H9 (cell line): ENCODE measurements around the gene COL19A1. TPM values are rescaled to one million over a fixed set of nuclear protein-coding genes. Genes with fewer than 3 reads are reported as not detected.

ENCODE experiments used
- DNase-seq: peaks from one replicate; pipeline ENCODE4 v3.0.0-alpha.2; 2017
- H2AFZ ChIP-seq: one replicate; pipeline ENCODE4 v1.6.1; 2013; ENCODE audit warnings: mild to moderate bottlenecking, low read length, control low read depth, moderate library complexity
- H2AK5ac ChIP-seq: 2 replicates; pipeline ENCODE4 v1.6.1; 2013; ENCODE audit warnings: low read length, control low read depth, mixed read lengths; ENCODE audit not compliant: insufficient read length
- H2BK120ac ChIP-seq: one replicate; pipeline ENCODE4 v1.6.1; 2013; ENCODE audit warnings: low read depth, mild to moderate bottlenecking, low read length, control low read depth, inconsistent platforms; ENCODE audit not compliant: poor library complexity, severe bottlenecking
- H2BK12ac ChIP-seq: 2 replicates; pipeline ENCODE4 v1.6.1; 2013; ENCODE audit warnings: low read length, control low read depth, mixed read lengths, low read depth; ENCODE audit not compliant: insufficient read length
- H2BK15ac ChIP-seq: 2 replicates; pipeline ENCODE4 v1.6.1; 2013; ENCODE audit warnings: low read depth, low read length, control low read depth
- H2BK20ac ChIP-seq: one replicate; pipeline ENCODE4 v1.6.1; 2013; ENCODE audit warnings: low read depth, mild to moderate bottlenecking, low read length, control low read depth, inconsistent platforms; ENCODE audit not compliant: poor library complexity, severe bottlenecking
- H2BK5ac ChIP-seq: 2 replicates; pipeline ENCODE4 v1.6.1; 2013; ENCODE audit warnings: low read length, control low read depth, mixed read lengths; ENCODE audit not compliant: insufficient read length
- H3K14ac ChIP-seq: 2 replicates; pipeline ENCODE4 v1.6.1; 2013; ENCODE audit warnings: low read length, control low read depth; ENCODE audit not compliant: insufficient read depth
- H3K18ac ChIP-seq: 2 replicates; pipeline ENCODE4 v1.6.1; 2013; ENCODE audit warnings: low read depth, mild to moderate bottlenecking, mixed read lengths, low read length, control low read depth; ENCODE audit not compliant: insufficient read length
- H3K23ac ChIP-seq: 2 replicates; pipeline ENCODE4 v1.6.1; 2013; ENCODE audit warnings: low read length, control low read depth, mixed read lengths, low read depth; ENCODE audit not compliant: insufficient read length
- H3K23me2 ChIP-seq: 2 replicates; pipeline ENCODE4 v1.6.1; 2013; ENCODE audit warnings: low read depth, mild to moderate bottlenecking, mixed read lengths, low read length, control low read depth; ENCODE audit not compliant: insufficient read length, poor library complexity, severe bottlenecking
- H3K27ac ChIP-seq: 2 replicates; pipeline ENCODE4 v1.5.1; 2013; ENCODE audit warnings: low read length, control low read depth, mixed read lengths, low read depth; ENCODE audit not compliant: insufficient read length
- H3K27me3 ChIP-seq: 2 replicates; pipeline ENCODE4 v1.6.1; 2013; ENCODE audit warnings: low read length, control low read depth, inconsistent platforms; ENCODE audit not compliant: insufficient read depth
- H3K4ac ChIP-seq: 2 replicates; pipeline ENCODE4 v1.6.1; 2013; ENCODE audit warnings: low read depth, mild to moderate bottlenecking, control low read depth, inconsistent platforms, low read length, moderate library complexity
- H3K4me1 ChIP-seq: 2 replicates; pipeline ENCODE4 v1.6.1; 2013; ENCODE audit warnings: low read length, control low read depth, inconsistent platforms; ENCODE audit not compliant: insufficient read depth
- H3K4me2 ChIP-seq: 2 replicates; pipeline ENCODE4 v1.6.1; 2013; ENCODE audit warnings: low read length, control low read depth, mixed read lengths; ENCODE audit not compliant: insufficient read length, insufficient read depth
- H3K56ac ChIP-seq: 2 replicates; pipeline ENCODE4 v1.6.1; 2013; ENCODE audit warnings: low read depth, mild to moderate bottlenecking, mixed read lengths, low read length, control low read depth; ENCODE audit not compliant: insufficient read length
- H3K79me1 ChIP-seq: 2 replicates; pipeline ENCODE4 v1.6.1; 2013; ENCODE audit warnings: low read depth, mild to moderate bottlenecking, moderate library complexity, low read length, control low read depth, inconsistent platforms; ENCODE audit not compliant: insufficient read depth, poor library complexity, severe bottlenecking
- H3K79me2 ChIP-seq: 2 replicates; pipeline ENCODE4 v1.6.1; 2013; ENCODE audit warnings: low read length, control low read depth, inconsistent platforms; ENCODE audit not compliant: insufficient read depth
- H3K9ac ChIP-seq: 2 replicates; pipeline ENCODE4 v1.6.1; 2013; ENCODE audit warnings: low read length, control low read depth, mixed read lengths; ENCODE audit not compliant: insufficient read length; ENCODE audit errors: extremely low read depth
- H3K9me3 ChIP-seq: one replicate; pipeline ENCODE4 v1.6.1; 2013; ENCODE audit warnings: low read depth, low read length, inconsistent platforms; ENCODE audit not compliant: control insufficient read depth
- H3T11ph ChIP-seq: one replicate; pipeline ENCODE4 v1.6.1; 2013; ENCODE audit warnings: mild to moderate bottlenecking, low read length, control low read depth, inconsistent platforms
- H4K20me1 ChIP-seq: one replicate; pipeline ENCODE4 v1.6.1; 2013; ENCODE audit not compliant: control insufficient read depth, insufficient read length, insufficient read depth
- H4K5ac ChIP-seq: 2 replicates; pipeline ENCODE4 v1.6.1; 2013; ENCODE audit warnings: low read depth, mild to moderate bottlenecking, mixed read lengths, low read length, control low read depth; ENCODE audit not compliant: insufficient read length
- H4K8ac ChIP-seq: replicated peaks from 2 replicates; pipeline ENCODE4 v1.6.1; 2013; ENCODE audit warnings: low read length, control low read depth, mixed read lengths, low read depth; ENCODE audit not compliant: insufficient read length
- H4K91ac ChIP-seq: 2 replicates; pipeline ENCODE4 v1.6.1; 2013; ENCODE audit warnings: low read depth, mild to moderate bottlenecking, moderate library complexity, mixed read lengths, low read length, control low read depth; ENCODE audit not compliant: insufficient read length
- H3K27ac Mint-ChIP-seq, 3 experiments: 2 replicates in 2 of 3; 3 replicates in 1 of 3; pipeline ENCODE4 v1.8.0; 2020 to 2021; ENCODE audit warnings: mixed read lengths in 3 of 3, mild to moderate bottlenecking in 1 of 3, moderate library complexity in 1 of 3
- H3K27me3 Mint-ChIP-seq: 2 replicates; pipeline ENCODE4 v1.8.0; 2021; ENCODE audit warnings: low read depth, mild to moderate bottlenecking, moderate library complexity, mixed read lengths
- H3K36me3 Mint-ChIP-seq, 3 experiments: 2 replicates in 2 of 3; 3 replicates in 1 of 3; pipeline ENCODE4 v1.8.0; 2020 to 2021; ENCODE audit warnings: low read depth in 3 of 3, mixed read lengths in 3 of 3; ENCODE audit not compliant: insufficient read depth in 1 of 3
- H3K4me1 Mint-ChIP-seq, 2 experiments: 2 replicates each; pipeline ENCODE4 v1.8.0; 2020; ENCODE audit warnings: mixed read lengths in 2 of 2
- H3K4me3 Mint-ChIP-seq, 2 experiments: 2 replicates in 1 of 2; 3 replicates in 1 of 2; pipeline ENCODE4 v1.8.0; 2020 to 2021; ENCODE audit warnings: mild to moderate bottlenecking in 2 of 2, mixed read lengths in 2 of 2, moderate library complexity in 1 of 2
- H3K9me3 Mint-ChIP-seq, 2 experiments: 2 replicates in 1 of 2; 3 replicates in 1 of 2; pipeline ENCODE4 v1.8.0; 2020; ENCODE audit warnings: mild to moderate bottlenecking in 2 of 2, mixed read lengths in 2 of 2, moderate library complexity in 1 of 2
- CTCF ChIP-seq: fragments of 200-600 bp; sonication (generic); conservative IDR thresholded peaks from 3 replicates; pipeline ENCODE4 v1.8.0; 2021; ENCODE audit warnings: antibody characterized with exemption, mild to moderate bottlenecking
- WGBS: extraction: QIAGEN DNeasy Blood & Tissue Kit; methylation state at CpG from one replicate; pipeline ENCODE4 v1.1.7; 2013; ENCODE audit warnings: missing lambda C conversion rate, low lambda C conversion rate, mixed read lengths; ENCODE audit not compliant: insufficient read length; ENCODE audit errors: extremely low coverage; 5-methylcytosine and 5-hydroxymethylcytosine counted together
- total RNA-seq: library from RNA; stranded (reverse); gene quantifications from 2 replicates; pipeline ENCODE4 v1.2.1, GENCODE V29; 2021

COL19A1 gene
- total RNA-seq, 1 experiment from 2014 or later: not detected

- no peak for DNase-seq
- Histone ChIP-seq H3K23ac (no peak overlapping the region), H2BK120ac (no peak overlapping the region), H2AK5ac (no peak overlapping the region), H3K27me3 (no peaks in the 10 kb centered on the region), H4K20me1 (no peaks in the 10 kb centered on the region), H3T11ph (no peak overlapping the region), H2BK20ac (no peak overlapping the region), H3K79me2 (no peaks in the 10 kb centered on the region), H3K27ac (no peak overlapping the region), H3K4ac (no peak overlapping the region), H3K23me2 (no peaks in the 10 kb centered on the region), H3K79me1 (no peaks in the 10 kb centered on the region), H4K5ac (no peak overlapping the region), H3K56ac (no peak overlapping the region), H2BK12ac (no peak overlapping the region), H4K8ac (no peak overlapping the region), H3K4me2 (no peak overlapping the region), H2BK5ac (no peak overlapping the region), H2AFZ (no peak overlapping the region), H3K4me1 (no peaks in the 10 kb centered on the region), H4K91ac (no peak overlapping the region), H3K9ac (no peak overlapping the region), H3K14ac (no peak overlapping the region), H3K9me3 (no peaks in the 10 kb centered on the region), H3K18ac (no peak overlapping the region), H2BK15ac (no peak overlapping the region)
- Mint-ChIP-seq H3K27me3 (no peaks in the 10 kb centered on the region), H3K4me3 (no peak overlapping the region), H3K36me3 (no peaks in the 10 kb centered on the region), H3K4me1 (no peaks in the 10 kb centered on the region), H3K9me3 (no peaks in the 10 kb centered on the region), H3K27ac (no peak overlapping the region)
- no CpG with 5 or more reads among the region's 6 CpGs for whole genome bisulfite sequencing
- no peak for TF ChIP-seq CTCF
These were observed 321.8 kb downstream of the COL19A1 start for GRCh38 chr6:70188202-70188601.
